ENCODE data around the gene RANBP17.
"Not testable (repeated sequence)": the region's sequence is repeated elsewhere in the genome, so short reads cannot be mapped to it uniquely, and the experiment has no call there.

Gene RANBP17

DNA sequence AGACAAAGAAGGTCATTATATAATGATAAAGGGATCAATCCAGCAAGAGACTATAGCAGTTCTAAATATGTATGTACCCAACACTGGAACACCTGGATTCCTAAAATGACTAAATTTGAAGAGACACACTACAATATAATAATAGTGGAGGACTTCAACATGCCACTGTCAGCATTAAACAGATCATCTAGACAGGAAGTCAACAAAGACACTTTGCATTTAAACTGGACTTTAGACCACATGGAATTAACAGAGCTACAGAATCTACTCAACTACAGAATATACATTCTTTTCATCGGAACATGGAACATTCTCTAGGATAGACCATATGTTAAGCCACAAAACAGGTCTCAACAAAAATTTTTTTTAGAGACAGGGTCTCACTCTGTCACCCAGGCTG is 388.9 kb downstream of the RANBP17 start:
- no peak for DNase-seq (ENCODE audit: low spot score)

DNA sequence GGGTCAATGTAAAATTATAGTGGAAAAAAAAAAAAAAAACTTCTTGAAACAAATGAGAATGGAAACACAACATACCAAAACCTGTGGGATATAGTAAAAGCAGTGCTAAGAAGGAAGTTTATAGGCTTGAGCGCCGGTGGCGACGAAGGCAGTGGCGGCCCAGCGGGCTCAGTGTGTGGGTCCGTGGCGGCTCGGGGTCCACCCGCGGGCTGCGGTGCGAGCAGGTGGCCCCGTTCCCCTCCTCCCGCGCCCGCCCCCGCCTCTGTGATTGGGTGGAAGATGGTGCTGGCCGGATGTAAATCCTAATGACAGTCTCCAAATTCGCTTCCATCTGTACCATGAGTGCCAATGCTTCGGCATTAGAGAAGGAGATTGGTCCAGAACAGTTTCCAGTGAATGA is 389.7 kb downstream of the RANBP17 start:
- DNase-seq (ENCODE audit: low spot score) = no peak

DNA sequence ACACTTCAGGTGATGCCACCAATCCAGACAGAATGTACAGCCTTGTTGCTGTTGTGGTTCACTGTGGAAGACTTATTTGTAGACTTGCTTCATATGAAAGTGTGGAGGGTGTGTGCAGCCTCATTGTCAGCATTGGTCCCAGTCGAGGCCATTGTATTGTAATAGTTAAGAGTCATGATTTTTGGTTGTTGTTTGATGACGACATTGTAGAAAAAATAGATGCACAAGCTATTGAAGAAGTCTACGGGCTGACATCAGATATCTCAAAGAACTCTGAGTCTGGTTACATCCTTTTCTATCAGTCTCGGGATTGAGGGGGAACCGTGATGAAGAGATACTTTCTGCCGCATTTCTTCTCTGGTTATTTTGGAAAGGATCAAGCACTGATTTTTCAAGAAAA is 390.9 kb downstream of the RANBP17 start:
- no peak for DNase-seq (ENCODE audit: low spot score)

DNA sequence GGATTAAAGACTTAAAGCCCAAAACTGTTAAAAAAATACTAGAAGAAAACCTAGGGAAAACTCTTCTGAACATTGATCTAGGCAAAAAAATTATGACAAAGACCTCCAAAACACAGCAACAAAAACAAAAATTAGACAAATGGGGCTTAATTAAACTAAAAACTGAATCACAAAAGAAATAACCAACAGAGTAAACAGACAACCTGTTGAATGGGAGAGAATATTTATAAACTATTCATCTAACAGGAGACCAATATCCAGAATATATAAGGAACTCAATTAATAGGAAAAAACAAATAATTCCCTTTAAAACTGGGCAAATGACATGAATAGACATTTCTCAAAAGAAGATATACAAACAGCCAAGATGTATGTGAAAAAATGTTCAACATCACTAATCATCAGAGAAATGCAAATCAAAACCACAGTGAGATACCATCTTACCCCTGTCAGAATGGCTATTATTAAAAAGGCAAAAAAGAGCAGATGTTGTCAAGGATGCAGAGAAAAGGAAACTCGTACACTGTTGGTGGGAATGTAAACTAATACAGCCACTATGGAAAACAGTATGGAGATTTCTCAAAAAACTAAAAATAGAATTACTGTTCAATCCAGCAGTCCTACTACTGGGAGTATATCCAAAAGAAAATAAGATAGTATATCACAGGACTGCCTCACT is 397.1 kb downstream of the RANBP17 start:
- no peak for DNase-seq (ENCODE audit: low spot score)

DNA sequence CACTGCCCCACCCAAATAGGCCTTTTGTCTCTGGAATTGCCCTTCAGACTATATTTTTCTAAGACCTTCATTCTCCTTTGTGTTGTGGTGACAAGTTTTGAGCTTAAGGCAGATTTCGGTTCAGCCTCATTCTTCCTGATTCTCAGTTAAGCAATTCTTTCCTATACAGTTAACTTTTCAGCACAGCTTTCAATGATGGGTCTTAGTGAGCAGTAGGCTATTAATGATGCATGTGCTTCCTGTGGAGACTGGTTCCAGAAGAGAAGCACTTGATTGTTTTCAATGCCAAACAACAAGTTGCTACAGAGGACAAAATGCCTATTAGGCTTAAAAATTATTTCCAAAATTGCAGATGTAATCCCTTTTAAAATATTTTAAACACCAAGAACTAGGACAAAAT is 399.5 kb downstream of the RANBP17 start:
- DNase-seq (ENCODE audit: low spot score) = no peak

DNA sequence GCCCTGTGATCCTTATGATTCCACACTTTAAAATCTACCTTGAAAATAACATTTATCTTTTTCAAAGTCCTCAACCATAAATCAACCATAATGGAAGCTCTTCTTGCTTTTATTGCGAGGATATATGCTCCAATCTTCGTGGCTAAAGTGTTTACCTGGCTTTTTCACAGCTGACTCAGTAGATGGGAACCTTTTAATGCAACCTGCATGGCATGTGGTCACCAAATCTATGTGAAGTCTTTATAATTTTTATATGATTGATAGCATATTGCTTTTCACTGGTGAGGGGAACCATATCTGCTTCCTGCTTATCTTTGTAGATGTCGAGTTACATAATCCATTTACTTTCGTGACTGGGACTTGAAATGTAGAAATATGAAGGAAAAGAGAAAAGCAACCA is 400.1 kb downstream of the RANBP17 start:
- DNase-seq (ENCODE audit: low spot score) = no peak

DNA sequence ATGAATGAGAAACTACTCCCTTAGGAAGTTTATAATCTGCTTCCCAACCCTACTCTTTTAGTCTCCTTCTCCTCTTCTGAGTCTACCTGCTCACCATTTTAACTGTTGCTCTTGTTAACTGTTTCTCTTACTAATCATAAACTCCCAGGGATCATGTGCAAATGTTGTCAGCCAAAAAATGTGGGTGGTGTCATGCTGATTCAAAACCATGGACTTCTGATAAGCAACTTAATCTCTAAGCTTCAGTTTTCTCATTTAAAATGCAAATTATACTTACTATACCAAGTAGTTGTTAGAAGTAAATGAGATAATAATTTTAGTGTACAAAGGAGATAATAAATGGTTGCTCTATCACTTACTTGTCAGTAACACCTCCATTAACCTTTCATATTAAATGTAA is 401.4 kb downstream of the RANBP17 start:
- DNase-seq (ENCODE audit: low spot score) = no peak

DNA sequence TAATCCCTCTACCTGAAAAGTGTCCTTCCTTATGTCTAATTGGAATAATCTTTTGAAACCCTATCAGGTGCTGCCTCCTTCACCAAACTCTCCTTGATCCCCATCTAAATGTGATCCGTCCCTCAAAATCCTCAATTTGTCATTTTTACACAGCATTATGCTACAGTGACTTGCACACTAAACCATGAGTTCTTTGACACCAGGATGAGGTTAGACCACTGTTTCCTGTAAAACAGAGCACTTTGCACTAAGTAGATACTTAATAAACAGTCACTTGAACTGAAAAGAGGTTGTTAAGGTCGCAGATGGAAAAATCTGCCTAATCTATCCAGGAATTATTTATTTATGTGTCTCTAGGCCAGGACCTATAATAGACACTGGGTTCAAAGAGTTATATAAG is 403.0 kb downstream of the RANBP17 start:
- DNase-seq (ENCODE audit: low spot score) = no peak

DNA sequence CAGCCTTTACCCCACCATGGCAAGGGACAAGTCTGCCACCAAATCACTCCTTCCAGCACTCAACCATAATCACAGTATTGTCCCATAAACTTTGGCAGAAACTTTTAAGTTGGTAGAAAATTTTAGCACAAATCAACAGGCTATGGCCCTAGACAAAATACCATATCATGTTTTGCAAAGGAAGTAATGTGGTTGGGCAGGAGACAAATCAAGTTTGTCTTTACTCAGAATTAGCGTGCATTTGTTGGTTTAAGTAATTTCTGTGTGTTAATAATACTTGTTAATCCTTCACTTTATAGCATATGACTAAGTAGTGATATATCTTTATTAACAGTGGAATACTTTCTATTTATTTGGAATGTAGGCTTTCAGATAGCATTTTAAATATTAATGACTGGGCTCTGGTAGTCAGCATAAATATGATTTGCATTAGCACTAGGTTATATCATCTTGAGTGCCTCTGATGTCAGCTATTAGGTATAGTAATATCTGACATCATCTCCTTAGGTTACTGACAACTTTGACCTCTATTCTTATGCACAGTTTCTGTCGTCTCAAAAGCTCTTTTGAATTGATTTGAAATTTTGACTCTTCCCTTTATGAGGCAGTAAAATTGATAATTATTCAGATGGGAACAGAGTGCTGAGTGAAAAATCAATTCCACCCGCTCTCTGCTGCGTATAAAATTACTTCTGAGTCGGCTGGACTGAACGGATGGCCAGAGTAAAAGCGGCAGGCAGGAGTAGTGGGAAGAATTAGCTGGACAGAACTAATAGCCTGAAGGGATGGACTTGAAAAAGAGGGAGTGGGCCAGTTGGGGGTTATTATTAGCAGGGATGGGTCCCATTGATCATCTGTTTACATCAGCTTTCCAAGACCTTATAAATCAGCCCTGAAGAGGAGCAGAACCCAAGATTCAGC is 407.1 kb downstream of the RANBP17 start:
- DNase-seq (ENCODE audit: low spot score) = no peak

DNA sequence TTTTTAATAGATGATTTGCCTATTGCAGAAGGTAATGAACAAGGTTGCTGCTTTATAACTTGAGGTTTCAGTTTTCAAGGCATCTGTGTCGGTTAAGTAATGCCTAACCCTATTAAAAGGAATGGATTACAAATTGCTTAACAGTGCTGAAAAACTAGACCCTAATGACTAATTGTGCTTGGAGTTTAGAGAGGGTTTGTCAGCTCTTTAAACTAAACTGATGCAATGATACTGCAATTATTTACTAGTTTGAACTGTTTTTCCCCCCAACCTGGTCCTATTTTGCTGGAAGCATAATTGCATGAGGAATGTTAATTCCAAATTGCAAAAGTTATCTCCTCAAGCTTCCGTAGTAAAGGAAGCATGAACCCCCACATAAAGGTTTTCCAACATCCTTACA is 407.9 kb downstream of the RANBP17 start:
- DNase-seq (ENCODE audit: low spot score) = no peak

DNA sequence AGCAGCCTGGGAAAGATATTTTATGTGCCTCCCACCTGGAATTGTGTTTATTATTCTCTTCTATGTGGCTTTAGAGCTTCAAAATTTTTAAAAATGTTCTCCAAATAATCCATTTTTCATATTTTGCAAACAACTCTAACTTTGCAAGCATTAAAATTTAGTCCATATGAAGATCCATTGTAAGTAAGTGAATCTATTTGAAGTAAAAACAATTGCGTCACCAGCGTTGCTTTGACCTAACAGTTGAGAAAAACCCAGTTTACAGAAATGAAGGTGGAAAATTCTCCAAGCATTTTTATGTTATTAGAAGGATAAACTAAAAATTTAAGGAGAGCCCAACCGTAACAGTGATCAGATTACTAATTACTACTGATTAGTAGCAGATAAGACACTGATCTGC is 408.3 kb downstream of the RANBP17 start:
- no peak for DNase-seq (ENCODE audit: low spot score)

DNA sequence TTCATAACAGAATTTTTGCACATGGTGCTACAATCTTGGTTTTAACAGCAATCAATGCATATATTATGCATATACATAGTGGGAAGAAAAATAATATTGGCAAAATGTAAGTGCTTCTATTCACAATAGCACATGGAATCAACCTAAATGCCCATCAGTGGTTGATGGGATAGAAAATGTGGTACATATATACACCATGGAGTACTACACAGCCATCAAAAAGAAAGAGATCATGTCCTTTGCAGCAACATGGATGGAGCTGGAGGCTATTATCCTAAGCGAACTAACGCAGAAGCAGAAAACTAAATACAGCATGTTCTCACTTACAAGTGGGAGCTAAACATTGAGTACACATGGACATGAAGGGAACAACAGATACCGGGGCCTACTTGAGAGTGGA is 410.0 kb downstream of the RANBP17 start:
- no peak for DNase-seq (ENCODE audit: low spot score)

DNA sequence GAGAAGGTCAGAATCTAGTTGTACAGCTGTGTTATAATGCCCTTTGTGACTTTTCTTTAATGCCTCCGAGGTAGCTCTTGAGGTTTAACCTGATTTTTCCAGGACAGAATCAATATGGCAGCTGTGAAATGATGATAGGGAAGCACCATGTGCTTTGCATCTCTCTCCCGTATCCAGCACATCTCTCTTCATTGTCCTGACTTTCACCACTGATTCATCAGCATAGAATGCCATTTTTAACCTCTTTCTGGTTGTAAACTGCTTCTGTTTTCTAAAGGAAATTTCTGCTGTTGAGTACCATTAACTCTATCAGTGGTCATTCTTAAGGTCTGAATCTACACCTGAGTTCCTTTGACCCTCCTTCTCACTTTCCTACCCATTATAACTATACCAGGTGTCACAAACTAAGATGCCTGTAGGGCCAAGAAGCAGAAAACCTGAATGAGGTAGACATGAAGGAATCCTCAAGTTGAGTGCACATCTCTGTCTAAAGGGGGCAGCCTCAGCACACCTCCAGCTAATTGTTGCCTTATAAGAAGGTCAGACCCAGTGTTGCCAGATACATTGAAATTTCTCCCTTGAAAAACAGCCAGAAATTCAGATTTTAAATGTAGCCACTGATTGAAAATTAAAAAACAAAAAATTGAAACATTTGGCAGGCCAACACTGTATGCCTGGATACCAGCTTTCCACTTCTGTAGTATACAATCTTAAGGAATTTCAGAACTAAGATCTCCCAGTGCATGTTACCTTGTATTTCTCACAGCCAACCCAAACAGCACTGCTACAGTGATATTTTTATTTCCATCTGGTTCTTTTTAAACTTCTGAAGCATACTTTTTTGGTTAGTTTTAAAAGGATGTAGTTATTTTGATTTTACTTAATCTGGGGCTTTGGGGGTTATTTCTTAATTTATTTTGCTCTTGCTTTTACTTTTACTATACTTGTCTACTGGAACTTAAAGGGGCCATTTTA is 411.5 kb downstream of the RANBP17 start:
- DNase-seq (ENCODE audit: low spot score) = no peak

DNA sequence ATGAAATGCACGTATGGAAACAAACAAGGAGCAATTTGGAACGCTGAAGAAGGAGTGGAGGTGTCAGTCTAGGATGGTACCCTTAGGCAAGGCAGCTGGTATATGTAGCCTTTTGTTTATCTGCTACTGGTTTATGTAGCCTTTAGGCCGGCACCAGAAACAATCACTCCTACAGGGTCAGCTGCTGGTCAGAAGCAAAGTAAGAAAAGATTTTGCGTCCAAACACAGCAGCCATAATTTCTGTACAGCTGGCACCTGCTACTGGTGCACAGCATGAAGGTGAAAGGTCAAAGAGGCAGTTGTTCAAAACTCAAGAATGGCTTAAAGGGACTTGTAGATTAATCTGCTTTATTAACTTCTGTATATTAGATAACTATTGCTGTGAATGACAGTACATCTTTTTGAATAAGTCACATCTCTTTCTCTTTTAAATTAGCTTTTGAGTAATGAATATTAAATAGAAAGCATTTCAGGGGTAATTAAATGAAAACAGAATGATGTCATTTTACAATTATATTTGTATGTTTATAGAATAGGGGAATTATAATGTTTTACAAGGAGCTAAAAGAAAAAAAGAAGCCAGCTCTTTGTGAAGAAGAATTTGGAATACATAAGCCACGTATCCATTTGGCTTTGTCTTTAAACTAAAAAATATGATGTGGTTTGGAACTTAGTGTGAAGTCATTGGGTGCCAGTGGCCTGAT is 414.2 kb downstream of the RANBP17 start:
- no peak for DNase-seq (ENCODE audit: low spot score)

DNA sequence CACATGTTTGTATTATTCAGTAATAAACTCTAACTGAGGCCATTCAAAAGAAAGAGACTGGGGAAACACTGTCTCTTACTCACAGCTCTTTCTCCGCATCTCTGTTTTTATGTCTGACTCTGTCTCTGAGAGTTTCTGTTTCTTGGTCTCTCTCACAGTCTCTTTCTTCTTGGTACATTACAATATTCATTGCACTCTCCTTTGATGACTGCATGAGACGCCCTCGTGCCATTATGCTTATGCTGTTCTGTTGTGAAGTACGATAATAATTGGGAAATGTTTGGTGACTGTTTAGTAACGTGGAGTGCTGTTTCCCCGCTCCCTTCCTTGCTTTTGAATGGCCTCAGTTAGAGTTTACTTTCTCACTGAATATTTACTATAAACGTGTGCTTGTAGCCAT is 421.9 kb downstream of the RANBP17 start:
- no peak for DNase-seq (ENCODE audit: low spot score)

DNA sequence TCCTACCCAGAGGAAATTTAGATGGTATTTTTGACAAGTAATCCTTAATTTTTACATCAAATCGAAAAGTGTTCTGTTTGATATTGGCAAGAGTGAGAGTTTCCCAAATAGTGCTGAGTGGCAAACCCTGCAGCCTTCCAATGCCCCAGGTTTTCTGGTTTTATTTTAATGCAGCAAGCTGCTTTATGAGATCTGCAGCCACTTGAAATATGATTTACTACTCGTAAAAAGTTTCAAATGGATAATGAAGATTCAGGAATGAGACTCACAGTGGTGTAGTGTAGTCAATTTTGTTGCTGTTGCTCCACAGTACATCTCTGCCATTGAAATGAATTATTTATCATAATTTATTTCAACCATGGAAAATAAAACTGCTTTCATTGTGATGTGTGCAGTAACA is 423.6 kb downstream of the RANBP17 start:
- no peak for DNase-seq (ENCODE audit: low spot score)

DNA sequence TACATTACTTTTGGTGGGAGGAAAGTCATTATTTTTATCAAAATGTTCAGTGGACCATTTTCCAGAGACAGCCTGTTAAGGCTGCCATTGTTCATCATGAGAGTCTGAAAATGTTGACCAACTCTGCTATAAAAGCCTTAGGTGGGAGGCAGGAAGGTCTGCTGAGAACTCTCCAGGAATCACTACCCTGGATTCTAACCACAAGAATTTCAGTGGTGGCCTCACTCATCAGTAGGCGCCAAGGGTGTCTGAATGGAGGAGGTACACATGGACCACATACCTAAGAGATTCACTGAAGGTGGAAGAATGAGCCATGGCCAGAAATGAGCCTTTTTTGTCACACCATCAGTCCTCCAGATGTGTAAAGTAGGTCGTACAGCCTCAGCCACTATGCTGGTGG is 426.2 kb downstream of the RANBP17 start:
- no peak for DNase-seq (ENCODE audit: low spot score)

DNA sequence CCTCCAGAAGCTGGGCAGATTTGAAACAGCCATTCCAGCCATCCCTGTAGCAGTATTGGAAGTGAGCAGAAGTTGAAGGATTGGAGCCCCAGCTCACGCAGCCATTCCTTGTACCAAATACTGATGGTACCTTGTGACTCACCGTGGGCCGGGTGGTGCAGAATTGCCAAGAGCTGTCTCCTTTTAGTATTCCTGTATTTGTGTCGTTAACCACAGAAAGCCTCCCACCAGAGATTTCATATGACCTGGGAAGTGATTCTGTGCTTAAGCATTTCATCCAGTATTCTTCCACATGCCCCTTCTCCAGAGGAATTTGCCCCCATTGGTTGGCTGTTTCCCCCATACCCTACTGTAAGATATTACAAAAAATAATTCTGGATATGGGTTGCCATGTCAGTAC is 429.6 kb downstream of the RANBP17 start:
- DNase-seq (ENCODE audit: low spot score) = no peak

DNA sequence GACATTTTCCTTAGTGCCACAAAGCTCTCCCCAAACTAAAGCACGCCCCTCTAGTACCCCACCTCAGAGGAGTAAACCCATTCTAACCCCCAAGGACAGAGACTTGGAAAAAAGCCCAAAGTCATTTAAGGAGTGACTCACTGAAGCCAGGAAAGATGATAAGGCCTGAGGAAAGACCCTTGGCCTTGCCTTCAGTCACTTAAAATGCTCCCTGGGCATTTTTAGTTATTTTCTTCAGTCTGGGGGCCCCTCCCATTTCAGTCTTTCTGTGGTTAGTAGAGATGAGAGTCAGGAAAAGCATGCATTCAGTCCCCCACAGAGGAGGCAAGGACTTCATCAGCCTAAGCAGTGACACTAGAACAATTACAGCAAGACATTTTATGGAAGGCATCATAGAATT is 433.5 kb downstream of the RANBP17 start:
- DNase-seq (ENCODE audit: low spot score) = no peak

DNA sequence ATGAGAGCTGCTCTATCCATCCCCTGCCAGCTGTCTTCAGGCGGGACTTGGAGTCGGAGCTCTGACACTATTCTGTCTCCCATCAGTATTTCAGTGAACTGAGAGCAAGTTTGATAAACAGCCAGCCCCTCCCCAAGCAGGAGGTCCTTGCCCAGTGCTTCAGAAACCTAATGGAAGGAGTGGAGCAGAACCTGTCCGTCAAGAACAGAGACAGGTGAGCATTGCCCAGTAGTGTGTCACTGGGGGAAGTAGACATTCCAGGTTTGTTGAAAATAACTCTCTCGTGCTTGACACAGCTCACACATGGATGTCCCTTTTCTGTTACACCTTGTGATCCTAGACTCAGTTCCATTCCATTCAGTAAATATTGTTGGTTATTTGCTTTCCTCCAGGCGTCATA is 434.0 kb downstream of the RANBP17 start:
- DNase-seq (ENCODE audit: low spot score) = no peak

DNA sequence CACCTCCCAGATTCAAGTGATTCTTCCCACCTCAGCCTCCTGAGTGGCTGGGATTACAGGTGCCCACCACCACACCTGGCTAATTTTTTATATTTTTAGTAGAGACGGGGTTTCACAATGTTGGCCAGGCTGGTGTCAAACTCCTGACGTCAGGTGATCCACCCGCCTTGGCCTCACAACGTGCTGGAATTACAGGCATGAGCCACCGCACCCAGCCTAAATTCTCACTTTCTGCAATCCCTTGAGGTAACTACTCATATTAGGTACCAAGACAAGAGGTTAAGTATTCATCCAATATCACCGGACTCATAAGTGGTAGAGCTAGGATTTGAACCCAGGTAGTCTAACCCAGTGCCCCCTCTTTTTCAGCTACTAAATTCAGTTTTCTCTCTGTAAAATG is 436.1 kb downstream of the RANBP17 start:
- DNase-seq (ENCODE audit: low spot score) = not testable (repeated sequence)

DNA sequence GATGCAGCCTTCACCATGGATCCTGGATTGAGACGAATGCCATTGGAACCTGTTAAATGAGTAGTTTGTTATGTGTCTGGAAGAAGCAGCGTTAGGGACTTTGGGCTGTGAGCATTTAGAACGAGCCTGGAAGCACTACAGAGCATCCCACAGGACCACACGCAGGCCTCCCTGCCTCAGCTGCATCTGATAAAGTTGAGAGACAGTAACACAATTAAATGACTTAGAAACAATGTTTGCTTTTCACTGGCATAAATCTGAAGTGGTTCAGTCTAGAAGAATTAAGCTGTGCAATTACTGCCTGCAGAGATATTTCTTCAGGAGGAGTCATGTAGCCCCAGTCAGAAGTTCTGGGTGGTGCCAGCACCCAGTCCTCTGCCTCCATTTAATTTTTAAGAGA is 437.4 kb downstream of the RANBP17 start:
- DNase-seq (ENCODE audit: low spot score) = no peak
